Thyroid gland (tissue), 4 donors: ENCODE data around the gene MYLK3. TPM values are rescaled to one million over a fixed set of nuclear protein-coding genes. Genes with fewer than 3 reads are reported as not detected.

Experiments used
- DNase-seq, 2 donors: peaks; one replicate each; pipeline ENCODE4 v3.0.0-alpha.2; 2019
- H3K27ac ChIP-seq, 3 donors: fragments of 200-600 bp; sonication (generic); 1 replicate in 2 of 3; 2 replicates in 1 of 3; pipeline ENCODE4 v1.5.1; 2016 to 2019; ENCODE audit warnings: mild to moderate bottlenecking in 1 of 3, moderate library complexity in 1 of 3
- H3K27me3 ChIP-seq: fragments of 200-600 bp; sonication (generic); one replicate; pipeline ENCODE4 v1.5.1; 2019
- H3K36me3 ChIP-seq, 2 donors: fragments of 200-600 bp; sonication (generic); one replicate each; pipeline ENCODE4 v1.5.1; 2016 to 2019
- H3K4me1 ChIP-seq, 2 donors: fragments of 200-600 bp; sonication (generic); one replicate each; pipeline ENCODE4 v1.5.1; 2017 to 2019
- H3K4me3 ChIP-seq, 3 donors: fragments of 200-600 bp; sonication (generic); replicated peaks in 1 of 3; 1 replicate in 2 of 3; 2 replicates in 1 of 3; pipeline ENCODE4 v1.5.1; 2016; ENCODE audit warnings: mild to moderate bottlenecking in 1 of 3
- H3K9me3 ChIP-seq: fragments of 200-600 bp; sonication (generic); one replicate; pipeline ENCODE4 v1.5.1; 2017
- POLR2A ChIP-seq, 2 donors: fragments of 450-650 bp; IDR thresholded peaks; one replicate each; pipeline ENCODE4 v1.6.1; 2017; ENCODE audit warnings: antibody characterized with exemption in 2 of 2, mild to moderate bottlenecking in 2 of 2, moderate library complexity in 1 of 2
- WGBS, 2 donors: methylation state at CpG; one replicate each; pipeline ENCODE4 v1.1.5; 2017; 5-methylcytosine and 5-hydroxymethylcytosine counted together
- intact Hi-C: fragments of 100-400 bp; cut with DNase I; formaldehyde crosslinking; loops from one replicate; pipeline ENCODE4 v1.15.1; 2023
- total RNA-seq, 4 donors: library from RNA; depleted of rRNA; stranded (reverse); fragments of >200 nt; gene quantifications; one replicate each; pipeline ENCODE4 v1.2.3, GENCODE V29; 2016
- TF ChIP-seq, protein P1 (sequence below), 6 experiments: fragments of 200-600 bp in 3 of 6; fragments of 450-650 bp in 3 of 6; sonication (generic) in 3 of 6; IDR thresholded peaks; one replicate each; pipeline ENCODE4 v1.5.1; 2016 to 2019; ENCODE audit warnings: antibody characterized with exemption in 6 of 6, mild to moderate bottlenecking in 2 of 6, inconsistent platforms in 1 of 6, moderate library complexity in 1 of 6

Gene MYLK3
- total RNA-seq, 4 donors from 2014 or later: 0.10 to 0.27 (median 0.11) TPM; not detected in 1

DNA sequence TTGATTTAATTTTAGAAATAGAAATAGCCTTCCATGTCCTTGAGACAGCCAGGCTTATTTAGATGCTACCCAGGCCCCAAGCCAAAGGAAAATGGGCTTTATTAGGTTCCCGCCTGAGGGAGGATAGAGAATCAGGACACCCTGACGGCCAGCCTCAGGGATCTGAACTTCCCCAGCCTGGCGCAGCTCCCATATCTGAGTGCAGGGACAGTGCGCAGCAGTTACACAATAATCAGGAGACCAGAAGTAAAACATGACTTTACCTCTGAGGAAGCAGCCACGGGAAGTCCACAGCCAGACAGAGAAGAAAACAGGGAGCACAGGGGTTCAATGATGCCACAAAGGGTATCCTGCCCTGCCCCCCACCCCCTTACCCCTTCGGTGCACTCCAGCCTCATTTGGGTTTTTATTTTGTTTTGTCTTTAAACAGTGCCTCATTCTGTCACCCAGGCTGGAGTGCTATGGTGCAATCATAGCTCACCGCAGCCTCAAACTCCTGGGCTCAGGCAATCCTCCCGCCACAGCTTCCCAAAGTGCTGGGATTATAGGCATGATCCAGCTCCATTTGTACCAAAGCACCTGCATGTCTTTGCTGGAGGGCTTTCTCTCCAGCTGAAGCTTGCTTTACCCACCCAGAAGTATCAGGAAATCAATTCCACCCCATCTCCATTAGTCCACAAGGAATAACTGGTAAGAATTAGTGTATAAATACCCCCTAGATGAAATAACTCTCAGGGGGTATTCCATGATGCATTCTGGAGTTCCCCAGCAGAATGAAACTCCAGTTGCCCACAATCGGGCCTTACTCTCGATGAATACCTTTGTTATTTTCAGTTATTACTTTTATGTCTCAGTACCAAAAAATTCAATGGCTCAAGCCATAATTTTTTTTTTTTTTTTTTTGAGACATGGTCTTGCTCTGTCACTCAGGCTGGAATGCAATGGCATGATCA is 36.8 kb downstream of the MYLK3 start:
- DNase-seq: no peak
- H3K27ac ChIP-seq: no peak overlapping the region
- WGBS, 2 donors: 82 to 94% methylated on average over 10 of the region's 10 CpGs
- no peaks in the 10 kb centered on the region for H3K9me3 ChIP-seq
- H3K4me3 ChIP-seq: no peak overlapping the region
- intact Hi-C loops: no loop called here
- H3K4me1 ChIP-seq: no peaks in the 10 kb centered on the region
- H3K36me3 ChIP-seq: no peaks in the 10 kb centered on the region
- TF ChIP-seq, protein P1, sequence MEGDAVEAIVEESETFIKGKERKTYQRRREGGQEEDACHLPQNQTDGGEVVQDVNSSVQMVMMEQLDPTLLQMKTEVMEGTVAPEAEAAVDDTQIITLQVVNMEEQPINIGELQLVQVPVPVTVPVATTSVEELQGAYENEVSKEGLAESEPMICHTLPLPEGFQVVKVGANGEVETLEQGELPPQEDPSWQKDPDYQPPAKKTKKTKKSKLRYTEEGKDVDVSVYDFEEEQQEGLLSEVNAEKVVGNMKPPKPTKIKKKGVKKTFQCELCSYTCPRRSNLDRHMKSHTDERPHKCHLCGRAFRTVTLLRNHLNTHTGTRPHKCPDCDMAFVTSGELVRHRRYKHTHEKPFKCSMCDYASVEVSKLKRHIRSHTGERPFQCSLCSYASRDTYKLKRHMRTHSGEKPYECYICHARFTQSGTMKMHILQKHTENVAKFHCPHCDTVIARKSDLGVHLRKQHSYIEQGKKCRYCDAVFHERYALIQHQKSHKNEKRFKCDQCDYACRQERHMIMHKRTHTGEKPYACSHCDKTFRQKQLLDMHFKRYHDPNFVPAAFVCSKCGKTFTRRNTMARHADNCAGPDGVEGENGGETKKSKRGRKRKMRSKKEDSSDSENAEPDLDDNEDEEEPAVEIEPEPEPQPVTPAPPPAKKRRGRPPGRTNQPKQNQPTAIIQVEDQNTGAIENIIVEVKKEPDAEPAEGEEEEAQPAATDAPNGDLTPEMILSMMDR (IDR thresholded peaks at IDR 0.05): no peak
- TF ChIP-seq POLR2A (IDR thresholded peaks at IDR 0.05): no peak
- no peaks in the 10 kb centered on the region for H3K27me3 ChIP-seq

DNA sequence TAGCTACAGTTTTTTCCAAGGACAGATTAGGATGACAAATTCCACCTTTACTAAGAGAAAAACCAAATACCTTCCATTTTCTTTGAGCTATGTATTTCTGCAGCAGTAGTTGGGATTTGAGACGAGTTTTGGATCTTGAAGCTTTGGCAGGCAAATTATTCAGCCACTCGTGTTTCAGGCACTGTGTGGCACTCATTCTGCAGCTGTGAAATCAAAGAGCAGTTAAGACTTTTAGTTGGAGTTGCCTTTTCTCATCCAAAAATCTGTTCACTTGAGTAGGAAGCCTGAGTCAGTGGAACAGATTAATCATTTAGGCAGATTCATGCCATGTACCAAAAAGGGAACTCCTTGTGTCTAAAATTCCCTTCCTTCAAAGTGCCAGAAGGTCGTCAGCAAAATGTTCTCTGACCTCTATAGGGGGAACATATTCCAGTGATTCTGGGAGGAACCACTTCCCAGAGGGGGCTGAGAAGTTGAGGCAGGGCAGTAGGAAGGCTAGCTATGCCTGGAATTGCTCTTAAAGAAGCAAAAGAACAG is 38.6 kb downstream of the MYLK3 start:
- DNase-seq: no peak
- no peaks in the 10 kb centered on the region for H3K9me3 ChIP-seq
- H3K4me3 ChIP-seq: no peak overlapping the region
- H3K27me3 ChIP-seq: no peaks in the 10 kb centered on the region
- no peaks in the 10 kb centered on the region for H3K4me1 ChIP-seq
- H3K27ac ChIP-seq: no peak overlapping the region
- no peaks in the 10 kb centered on the region for H3K36me3 ChIP-seq
- 48 to 57% methylated on average over 3 of the region's 3 CpGs for WGBS, 2 donors
- no peak for TF ChIP-seq POLR2A (IDR thresholded peaks at IDR 0.05)
- TF ChIP-seq, protein P1 (IDR thresholded peaks at IDR 0.05): no peak
- intact Hi-C loops: no loop called here

DNA sequence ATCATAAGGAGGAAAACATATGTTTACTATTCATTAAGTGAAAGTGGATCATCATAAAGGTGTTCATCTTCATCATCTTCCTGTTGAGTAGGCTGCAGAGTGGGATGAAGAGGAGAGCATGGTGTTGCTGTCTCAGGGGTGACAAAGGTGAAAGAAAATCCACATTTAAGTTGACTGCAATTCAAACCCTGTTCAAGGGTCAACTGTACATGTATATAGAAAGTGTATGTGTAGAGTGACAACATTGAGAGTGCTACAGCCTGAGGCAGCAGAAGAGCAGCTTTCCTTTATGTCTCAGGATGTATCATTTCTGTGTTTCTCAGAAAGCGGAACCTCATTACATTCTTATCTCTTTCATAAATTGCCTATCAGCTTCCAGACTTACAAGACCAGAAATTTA is 41.5 kb downstream of the MYLK3 start:
- H3K4me3 ChIP-seq: no peak overlapping the region
- TF ChIP-seq POLR2A (IDR thresholded peaks at IDR 0.05): no peak
- TF ChIP-seq, protein P1 (IDR thresholded peaks at IDR 0.05): no peak
- no peak overlapping the region for H3K27ac ChIP-seq
- 0 to 6% methylated on average over 1 of the region's 1 CpG for WGBS, 2 donors
- no peaks in the 10 kb centered on the region for H3K36me3 ChIP-seq
- DNase-seq: no peak
- intact Hi-C loops: no loop called here
- H3K9me3 ChIP-seq: no peaks in the 10 kb centered on the region
- H3K4me1 ChIP-seq: no peaks in the 10 kb centered on the region
- no peaks in the 10 kb centered on the region for H3K27me3 ChIP-seq

DNA sequence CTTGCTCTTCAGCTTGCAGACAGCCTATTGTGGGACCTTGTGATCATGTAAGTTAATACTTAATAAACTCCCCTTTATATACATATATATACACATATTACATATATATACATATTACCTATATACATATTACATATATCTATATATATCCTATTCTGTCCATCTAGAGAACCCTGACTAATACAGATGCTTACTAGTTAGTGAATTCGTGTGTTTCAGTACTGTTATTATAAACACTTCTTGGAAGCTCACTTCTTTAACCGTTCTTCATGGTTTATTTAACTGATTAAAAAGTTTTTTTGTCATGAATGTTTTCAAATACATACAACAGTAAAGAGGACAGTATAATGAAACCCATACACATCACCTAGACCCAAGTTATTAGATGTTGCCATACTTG is 46.1 kb downstream of the MYLK3 start:
- Histone ChIP-seq H3K9me3 (no peaks in the 10 kb centered on the region), H3K4me3 (no peak overlapping the region), H3K36me3 (no peaks in the 10 kb centered on the region), H3K4me1 (no peaks in the 10 kb centered on the region), H3K27ac (no peak overlapping the region), H3K27me3 (no peaks in the 10 kb centered on the region)
- intact Hi-C loops: no loop called here
- 77 to 82% methylated on average over 2 of the region's 2 CpGs for WGBS, 2 donors
- no peak for DNase-seq
- TF ChIP-seq, protein P1 (IDR thresholded peaks at IDR 0.05): no peak
- no peak for TF ChIP-seq POLR2A (IDR thresholded peaks at IDR 0.05)

DNA sequence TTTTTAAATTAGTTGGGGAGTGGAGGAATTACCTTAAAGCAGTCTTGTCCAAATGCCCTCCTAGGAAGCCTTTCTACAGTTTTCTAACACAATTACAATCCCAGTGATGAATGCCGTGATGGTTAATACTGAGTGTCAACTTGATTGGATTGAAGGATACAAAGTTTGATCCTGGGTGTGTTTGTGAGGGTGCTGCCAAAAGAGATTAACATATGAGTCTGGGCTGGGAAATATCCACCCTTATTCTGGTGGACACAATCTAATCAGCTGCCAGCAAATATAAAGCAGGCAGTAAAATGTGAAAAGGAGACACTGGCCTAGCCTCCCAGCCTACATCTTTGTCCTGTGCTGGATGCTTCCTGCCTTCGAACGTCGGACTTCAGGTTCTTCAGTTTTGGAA is 46.5 kb downstream of the MYLK3 start:
- intact Hi-C loops: no loop called here
- no peak for DNase-seq
- WGBS, 2 donors: 89% methylated on average over 4 of the region's 4 CpGs
- Histone ChIP-seq H3K9me3 (no peaks in the 10 kb centered on the region), H3K36me3 (no peaks in the 10 kb centered on the region), H3K4me3 (no peak overlapping the region), H3K27me3 (no peaks in the 10 kb centered on the region), H3K4me1 (no peaks in the 10 kb centered on the region), H3K27ac (no peak overlapping the region)
- TF ChIP-seq, protein P1 (IDR thresholded peaks at IDR 0.05): no peak
- TF ChIP-seq POLR2A (IDR thresholded peaks at IDR 0.05): no peak
